Head of caudate nucleus (tissue), 42 donors: Measurements from ENCODE around the gene CERS4.
"Not testable (repeated sequence)": the region's sequence is repeated elsewhere in the genome, so short reads cannot be mapped to it uniquely, and the experiment has no call there.

Experiments used
- DNase-seq, 42 donors: peaks; one replicate each; pipeline versions ENCODE4 v3.0.0 to v3.0.0-alpha.2; 2020 to 2021; ENCODE audit warnings: mixed read lengths in 7 of 42
- intact Hi-C: fragments of 100-400 bp; cut with DNase I; formaldehyde crosslinking; loops from one replicate; pipeline ENCODE4 v1.15.0; 2022

Gene CERS4

DNA sequence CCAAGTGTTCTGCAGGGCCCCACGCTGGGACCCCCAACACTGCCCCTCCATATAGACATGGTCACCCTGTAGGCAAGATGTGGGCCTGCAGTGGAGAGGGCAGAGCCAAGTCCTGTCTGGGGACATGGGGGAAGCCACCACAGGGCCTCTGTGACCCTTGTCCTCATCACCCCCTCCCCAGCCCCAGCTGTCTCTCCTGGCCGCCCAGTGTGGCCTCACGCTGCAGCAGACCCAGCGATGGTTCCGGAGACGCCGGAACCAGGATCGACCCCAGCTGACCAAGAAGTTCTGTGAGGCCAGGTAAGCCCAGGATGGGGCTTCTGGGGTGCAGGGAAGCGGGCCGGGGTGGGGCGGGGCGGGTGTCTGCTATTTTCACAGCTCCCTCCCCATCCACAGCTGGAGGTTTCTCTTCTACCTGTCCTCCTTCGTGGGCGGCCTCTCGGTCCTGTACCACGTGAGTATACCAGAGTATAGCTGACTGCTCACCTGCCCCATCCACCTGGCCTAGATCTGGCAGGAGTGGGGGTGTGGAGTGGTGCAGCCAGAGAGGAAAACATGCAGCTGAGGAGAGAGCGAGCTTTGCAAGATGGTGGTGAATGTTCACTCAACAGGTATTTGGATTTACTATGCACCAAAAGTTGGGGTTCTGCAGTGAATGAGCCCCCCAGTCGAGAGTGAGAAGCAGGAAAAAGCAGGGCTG lies 46.4 kb downstream of the CERS4 start:
- intact Hi-C loops: loop anchor here (10.0 kb wide), 1 partner anchor 281 kb away; no protein-coding TSS in a partner anchor
- DNase-seq: no peak

DNA sequence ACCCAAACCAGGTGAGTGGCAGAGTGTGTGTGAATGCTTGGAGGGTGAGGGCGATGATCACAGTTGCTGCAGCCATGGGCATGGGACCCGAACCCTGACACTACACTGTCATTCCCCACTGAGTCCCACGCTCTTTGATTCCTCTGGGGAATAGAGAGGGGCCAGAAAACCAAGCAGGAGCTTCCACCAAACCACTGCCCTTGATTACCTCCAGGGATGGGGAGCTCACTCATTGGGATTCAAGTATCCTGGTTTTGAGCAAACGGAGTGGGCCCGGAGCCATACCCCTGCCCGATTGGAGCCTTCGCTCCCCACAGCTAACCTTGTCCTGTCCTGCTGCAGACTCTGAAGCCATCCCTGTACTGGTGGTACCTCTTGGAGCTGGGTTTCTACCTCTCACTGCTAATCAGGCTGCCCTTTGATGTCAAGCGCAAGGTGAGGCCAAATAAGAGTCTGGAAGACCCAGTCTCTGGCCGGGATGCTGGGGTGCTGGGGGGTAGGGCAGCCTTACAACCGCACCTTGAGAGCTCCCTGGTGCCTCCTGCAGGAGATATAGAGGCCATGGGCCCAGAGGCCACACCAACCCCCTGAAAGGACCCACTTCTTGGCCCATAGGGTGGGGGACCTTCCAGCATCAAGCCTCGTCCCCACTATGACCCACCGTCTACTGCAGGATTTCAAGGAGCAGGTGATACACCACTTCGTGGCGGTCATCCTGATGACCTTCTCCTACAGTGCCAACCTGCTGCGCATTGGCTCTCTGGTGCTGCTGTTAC lies 47.3 kb downstream of the CERS4 start:
- no peak for DNase-seq
- intact Hi-C loops: loop anchor here (10.0 kb wide), 1 partner anchor 282 kb away; no protein-coding TSS in a partner anchor

DNA sequence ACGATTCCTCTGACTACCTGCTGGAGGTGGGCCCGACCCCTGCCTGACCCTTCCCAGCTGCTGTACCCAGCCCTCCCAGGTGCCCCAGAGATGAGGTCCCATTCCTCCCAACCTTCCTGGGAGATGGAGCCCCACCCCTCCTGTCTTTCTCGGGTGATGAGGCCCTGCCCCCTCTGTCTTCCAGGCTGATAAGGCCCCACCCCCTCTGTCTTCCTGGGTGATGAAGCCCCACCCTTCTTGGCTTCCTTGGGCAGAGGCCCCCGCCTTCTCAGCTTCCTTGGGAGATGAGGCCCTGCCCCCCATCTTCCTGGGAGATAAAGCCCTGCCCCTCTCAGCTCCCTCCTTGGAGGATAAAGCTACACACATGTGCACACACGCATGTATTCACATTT lies 47.9 kb downstream of the CERS4 start:
- peak in 1 of 42 donors; percentile 21 for DNase-seq
- intact Hi-C loops: loop anchor here (10.0 kb wide), 1 partner anchor 282 kb away; no protein-coding TSS in a partner anchor

DNA sequence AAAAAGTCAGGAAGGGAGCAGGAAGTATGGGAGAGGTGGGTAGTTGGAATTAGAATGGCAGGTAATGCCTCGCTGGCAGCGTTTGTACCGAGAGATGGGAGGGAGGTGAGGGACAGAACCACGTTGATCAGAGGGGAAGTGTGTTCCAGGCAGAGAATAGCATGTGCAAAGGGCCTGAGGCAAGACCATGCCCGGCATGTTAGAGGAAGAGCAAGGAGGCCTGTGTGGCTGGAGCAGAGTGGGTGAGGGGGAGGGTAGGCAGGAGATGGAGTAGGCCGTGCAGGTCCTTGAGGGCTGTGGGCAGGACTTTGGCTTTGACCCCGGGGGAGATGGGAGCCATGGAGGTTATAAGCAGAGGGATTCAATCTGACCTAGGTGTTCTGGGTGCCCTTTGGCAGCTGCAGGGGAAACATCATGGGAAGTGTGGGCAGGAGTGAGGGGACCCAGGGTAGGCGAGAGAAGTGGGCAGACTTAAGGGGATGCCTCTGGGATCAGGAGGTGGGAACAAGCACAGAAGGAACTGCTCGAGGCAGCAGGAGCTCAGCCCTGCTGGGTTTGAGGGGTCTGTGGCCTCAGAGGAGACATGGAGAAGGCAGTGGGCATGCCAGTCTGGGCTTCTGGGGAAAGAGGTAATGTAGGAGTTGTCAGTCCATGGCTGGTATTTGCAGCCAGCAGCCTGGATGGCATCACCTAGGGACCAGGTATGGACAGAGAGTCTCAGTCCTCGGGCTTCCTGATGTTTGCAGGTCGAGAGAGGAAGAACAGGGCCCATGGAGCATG lies 50.2 kb downstream of the CERS4 start:
- intact Hi-C loops: loop anchor here (10.0 kb wide), 1 partner anchor 285 kb away; no protein-coding TSS in a partner anchor
- peak in 1 of 42 donors; percentile 15 for DNase-seq

DNA sequence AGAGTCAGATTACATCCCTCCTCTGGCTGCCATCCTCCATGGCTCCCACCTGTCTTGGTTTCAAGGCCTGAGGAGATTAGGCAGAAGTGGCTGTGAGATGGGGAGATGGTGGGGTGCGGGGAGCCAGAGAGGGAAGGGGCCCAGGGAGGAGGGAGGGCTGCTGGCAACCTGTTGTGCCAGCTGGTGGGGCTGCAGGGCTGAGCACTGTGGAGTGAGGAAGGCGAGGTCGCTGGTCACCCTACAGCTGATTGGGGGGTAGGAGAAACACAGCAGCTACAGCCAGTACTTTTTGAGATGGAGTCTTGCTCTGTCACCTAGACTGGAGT lies 50.7 kb downstream of the CERS4 start:
- peak in 3 of 42 donors; percentile 5 to 10 (median 10) for DNase-seq
- intact Hi-C loops: loop anchor here (10.0 kb wide), 1 partner anchor 285 kb away; no protein-coding TSS in a partner anchor

DNA sequence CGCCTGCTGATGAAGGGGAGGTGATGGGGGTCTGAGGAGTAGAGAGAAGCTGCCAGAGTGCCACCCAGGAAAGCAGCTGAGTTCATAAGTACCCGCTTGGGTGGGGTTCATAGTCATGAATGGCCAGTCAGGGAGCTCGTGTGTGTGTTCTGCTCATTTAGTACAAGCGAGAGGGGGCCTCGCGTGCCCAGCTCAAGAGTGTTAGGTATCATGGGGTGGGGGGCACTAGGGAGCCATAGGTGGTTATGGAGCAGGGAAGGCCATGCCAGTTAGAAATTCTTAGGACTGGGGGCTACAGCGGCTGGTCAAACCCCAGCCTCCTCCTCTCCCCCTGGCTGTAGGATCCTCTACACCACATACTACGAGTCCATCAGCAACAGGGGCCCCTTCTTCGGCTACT lies 52.2 kb downstream of the CERS4 start:
- intact Hi-C loops: no loop called here
- DNase-seq: peak in 3 of 42 donors; percentile 2 to 6 (median 2)

DNA sequence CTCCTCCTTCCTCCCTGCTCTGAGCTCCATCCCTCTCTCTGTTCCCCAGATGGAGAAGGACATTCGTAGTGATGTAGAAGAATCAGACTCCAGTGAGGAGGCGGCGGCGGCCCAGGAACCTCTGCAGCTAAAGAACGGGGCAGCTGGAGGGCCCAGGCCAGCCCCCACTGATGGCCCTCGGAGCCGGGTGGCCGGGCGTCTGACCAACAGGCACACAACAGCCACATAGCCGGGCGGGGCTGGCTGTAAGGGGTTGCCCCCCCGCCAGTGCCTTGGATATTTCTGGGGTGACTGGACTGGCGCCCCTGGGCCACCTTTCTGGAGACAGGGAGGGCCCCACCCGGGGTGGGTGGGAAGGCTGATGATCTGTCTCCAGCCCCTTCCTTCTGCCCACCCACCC lies 52.7 kb downstream of the CERS4 start:
- intact Hi-C loops: no loop called here
- DNase-seq: peak in 7 of 42 donors; percentile 0 to 41 (median 19)

DNA sequence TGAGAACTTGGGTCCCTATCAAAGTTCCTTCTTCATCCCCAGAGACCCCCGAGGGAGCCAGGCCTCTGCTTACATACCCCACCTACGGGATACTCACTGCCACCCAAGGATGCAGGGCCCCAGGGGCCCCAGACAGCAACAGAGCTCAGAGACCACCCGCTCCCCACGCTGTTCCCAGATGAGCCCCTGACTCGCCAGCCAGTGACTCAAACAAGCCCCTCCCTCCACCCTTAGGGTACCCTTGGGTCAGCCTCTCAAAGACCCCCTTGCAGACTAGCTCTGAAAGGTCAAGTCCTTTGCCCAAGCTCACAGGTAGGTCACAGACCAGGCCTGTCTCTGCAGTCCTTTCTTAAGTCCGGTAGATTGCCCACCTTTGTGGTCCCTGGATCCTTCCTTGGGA lies 53.3 kb downstream of the CERS4 start:
- intact Hi-C loops: no loop called here
- DNase-seq: peak in 5 of 42 donors; percentile 2 to 31 (median 22)

DNA sequence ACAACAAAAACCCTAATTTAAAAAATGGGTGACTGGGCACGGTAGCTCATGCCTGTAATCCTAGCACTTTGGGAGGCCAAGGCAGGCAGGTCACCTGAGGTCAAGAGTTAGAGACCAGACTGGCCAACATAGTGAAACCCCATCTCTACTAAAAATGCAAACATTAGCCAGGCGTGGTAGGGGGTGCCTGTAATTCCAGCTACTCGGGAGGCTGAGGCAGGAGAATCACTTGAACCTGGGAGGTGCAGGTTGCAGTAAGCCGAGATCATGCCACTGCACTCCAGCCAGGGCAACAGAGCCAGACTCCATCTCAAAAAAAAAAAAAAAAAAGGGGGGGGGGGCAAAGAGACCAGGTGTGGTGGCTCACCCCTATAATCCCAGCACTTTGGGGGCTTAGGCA lies 55.1 kb downstream of the CERS4 start:
- DNase-seq: peak in 8 of 42 donors; percentile 2 to 20 (median 6)
- intact Hi-C loops: not testable (repeated sequence)

DNA sequence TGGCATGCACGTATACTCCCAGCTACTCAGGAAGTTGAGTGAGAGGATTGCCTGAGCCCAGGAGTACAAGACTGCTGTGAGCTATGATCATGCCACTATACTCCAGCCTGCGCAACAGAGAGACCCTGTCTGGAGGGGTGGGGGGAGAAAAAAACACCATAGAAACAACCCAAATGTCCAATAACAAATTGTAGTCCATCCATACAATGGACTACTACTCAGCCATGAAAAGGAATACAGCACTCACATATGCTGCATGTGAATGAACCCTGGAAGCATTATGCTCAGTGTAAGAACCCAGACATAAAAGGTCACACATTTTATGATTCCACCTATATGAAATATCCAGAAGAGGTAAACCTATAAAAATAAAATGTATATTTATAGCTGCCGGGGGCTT lies 56.7 kb downstream of the CERS4 start:
- peak in 6 of 42 donors; percentile 2 to 30 (median 6) for DNase-seq
- intact Hi-C loops: no loop called here

DNA sequence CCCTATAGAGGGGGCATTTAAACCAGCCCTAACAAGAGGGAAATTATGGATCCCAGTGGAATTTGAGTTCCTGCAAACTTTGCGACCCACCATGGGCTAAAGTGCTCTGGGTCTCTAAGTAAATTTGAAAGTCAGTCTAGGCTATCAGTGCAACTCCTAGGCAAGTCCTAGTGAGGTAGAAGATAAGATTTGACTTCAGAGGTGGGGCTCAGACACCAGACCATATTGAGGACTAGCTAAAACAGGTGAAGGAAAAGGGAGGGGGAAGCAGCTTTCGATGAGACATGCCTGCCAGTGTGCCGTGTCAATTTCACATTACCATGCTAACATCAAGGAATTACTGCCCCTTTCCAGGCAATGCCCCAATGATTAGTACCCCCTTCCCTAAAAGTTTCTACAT lies 60.6 kb downstream of the CERS4 start:
- intact Hi-C loops: no loop called here

DNA sequence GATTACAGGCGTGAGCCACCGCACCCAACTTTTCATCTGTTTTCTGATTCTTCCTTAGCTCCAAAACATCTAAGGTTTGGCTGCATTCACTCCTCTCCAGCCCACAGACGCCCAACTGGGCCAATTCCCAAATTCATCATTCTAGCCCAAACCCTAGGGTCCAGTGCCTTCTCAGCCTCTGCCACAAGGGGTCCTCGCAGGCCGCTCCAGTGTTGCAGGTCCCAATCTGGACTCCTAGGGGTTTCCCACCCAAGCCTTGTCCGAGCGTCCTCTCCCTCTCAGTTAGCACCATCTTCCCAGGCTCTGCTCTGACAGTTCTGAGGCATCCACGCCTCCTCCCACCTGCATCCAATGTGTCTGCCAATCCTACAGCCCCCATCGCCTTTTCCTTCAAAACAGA lies 67.3 kb downstream of the CERS4 start:
- DNase-seq, intact Hi-C loops: not testable (repeated sequence)

More for the DNA sequence above, 60.6 kb downstream of the CERS4 start:
- DNase-seq: peak in 4 of 42 donors; percentile 6 to 16 (median 9)

DNA sequence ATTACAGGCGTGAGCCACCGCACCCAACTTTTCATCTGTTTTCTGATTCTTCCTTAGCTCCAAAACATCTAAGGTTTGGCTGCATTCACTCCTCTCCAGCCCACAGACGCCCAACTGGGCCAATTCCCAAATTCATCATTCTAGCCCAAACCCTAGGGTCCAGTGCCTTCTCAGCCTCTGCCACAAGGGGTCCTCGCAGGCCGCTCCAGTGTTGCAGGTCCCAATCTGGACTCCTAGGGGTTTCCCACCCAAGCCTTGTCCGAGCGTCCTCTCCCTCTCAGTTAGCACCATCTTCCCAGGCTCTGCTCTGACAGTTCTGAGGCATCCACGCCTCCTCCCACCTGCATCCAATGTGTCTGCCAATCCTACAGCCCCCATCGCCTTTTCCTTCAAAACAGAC lies 82.2 kb downstream of the CERS4 start:
- DNase-seq, intact Hi-C loops: not testable (repeated sequence)

DNA sequence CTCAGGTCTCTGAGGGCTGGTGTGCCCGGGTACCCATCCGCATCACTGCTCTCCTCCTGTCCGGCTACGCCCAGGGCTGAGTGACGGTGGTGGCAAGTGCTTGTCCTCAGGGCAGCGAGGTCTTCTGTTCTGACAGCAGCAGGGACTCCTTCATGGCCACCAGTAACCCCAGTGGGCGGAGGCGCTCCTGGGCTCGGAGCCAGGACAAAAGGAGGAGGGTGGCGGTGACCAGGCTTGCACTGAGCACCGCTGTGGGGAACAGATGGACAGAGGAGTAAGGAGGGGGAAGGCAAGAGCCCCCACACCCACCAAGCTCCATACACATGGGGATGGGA lies 93.2 kb downstream of the CERS4 start:
- peak in 22 of 42 donors; percentile 5 to 50 (median 20) for DNase-seq
- intact Hi-C loops: no loop called here

DNA sequence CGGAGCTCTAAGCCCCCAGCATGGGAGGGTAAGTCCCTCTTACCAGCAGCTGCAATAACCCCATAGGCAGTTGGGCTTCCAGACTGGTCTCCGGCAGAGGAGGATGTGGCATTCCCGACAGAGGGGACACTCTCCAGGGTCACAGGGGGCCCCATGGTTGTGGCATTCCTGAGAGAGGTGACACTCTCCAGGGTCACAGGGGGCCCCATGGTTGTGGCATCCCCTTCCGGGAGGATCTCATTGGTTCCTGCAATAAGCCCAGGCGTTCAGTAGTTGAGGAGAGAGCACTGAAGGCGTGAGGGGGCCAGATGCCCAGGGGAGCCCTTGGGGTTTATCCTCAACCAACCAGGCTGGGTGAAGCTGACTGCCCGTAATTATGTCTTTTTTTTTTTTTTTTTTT lies 93.6 kb downstream of the CERS4 start:
- peak in 12 of 42 donors; percentile 0 to 16 (median 7) for DNase-seq
- intact Hi-C loops: no loop called here

DNA sequence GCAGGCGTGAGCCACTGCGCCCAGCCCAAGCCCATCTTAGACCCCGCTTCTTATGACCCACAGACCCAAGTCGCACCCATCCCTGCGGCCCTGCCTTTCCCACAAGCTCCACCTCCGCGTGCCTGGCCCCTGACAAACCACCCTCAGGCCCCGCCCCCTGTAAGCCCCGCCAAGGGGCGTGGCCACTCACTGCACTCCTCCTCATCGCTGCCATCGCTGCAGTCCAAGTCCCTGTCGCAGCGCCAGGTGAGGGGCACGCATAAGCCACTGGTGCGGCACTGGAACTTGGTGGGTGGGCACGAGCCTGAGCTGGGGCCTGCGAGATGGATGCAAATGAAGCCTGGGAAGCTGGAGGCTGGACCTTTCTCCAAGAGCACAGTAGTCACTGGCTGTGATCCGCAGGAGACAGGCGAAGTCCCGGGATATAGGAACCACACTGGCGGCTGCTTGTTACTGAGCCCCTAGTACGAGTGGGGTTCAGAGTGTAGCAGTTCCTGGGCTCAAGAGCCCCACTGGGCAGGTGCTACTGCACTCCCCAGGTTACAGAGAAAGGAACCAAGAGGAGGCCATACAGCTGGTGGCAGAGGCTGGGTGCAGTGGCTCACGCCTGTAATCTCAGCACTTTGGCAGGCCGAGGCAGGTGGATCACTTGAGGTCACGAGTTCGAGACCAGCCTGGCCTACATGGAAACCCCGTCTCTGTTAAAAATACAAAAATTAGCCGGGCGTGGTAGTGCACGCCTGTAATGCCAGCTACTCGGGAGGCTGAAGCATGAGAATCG lies 95.9 kb downstream of the CERS4 start:
- DNase-seq: peak in 20 of 42 donors; percentile 0 to 42 (median 16)
- intact Hi-C loops: no loop called here

DNA sequence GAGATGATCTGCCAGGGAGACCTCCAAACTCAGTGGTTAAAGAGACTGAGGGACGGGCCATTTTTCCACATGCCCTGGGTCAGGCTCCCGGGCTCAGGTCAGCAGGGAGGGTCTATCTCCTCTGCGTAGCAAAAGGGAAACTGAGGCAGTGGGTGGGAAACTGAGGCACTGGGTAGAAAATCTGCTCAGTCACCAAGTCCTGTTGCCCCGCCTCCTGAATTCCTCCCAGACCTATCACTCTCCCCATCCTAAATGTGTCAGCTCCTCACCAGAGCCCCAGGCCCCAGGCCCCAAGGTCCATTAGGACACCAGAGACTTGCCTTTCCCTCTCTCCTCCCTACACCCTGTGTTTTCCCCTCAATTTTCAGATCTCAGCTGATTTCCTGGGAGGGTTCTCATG lies 96.6 kb downstream of the CERS4 start:
- intact Hi-C loops: no loop called here
- DNase-seq: peak in 15 of 42 donors; percentile 0 to 39 (median 7)

DNA sequence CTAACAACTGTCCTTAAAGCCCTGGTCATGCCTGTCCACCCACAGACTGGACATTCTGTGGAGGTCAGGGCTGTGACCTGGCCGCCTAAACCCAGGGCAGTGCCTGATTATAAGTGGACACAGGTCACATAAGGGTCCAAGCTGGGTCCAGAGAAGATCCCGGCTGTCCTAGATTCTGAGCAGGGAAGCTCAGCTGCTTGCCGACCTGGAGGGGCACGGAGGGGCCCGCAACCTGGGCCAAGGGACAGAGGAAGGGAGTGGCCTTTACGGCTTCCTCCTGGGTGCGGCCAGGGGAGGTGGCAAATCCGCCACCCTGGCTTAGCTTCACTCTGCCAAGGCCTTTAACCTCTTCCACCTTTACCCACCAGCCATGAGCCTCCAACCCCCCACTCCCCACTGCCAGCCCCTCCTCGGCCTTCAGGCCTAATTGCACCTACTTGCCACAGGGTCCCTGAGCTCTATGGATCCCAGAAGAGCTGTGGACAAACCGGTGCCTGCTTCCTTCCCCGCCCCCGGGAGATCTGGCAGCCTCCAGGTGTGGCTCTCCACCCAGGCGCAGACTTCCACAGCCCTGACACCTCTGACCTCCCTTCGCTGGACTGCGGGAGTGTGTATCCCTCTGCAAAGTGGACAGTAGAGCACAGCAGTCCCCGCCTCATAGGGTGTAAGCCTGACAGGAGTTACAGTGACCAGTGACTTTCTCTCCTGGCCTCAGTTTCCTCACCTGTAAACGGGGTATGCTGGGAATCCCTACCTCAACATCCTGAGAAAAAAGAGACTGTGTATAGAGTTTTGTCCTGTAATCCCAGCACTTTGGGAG lies 97.3 kb downstream of the CERS4 start:
- DNase-seq: peak in 18 of 42 donors; percentile 0 to 37 (median 12)
- intact Hi-C loops: no loop called here
